ENCODE results near the gene TMEM258.

GRCh38 chr11:61739966-61740365 is 52.4 kb downstream of the TMEM258 start:
- TF ChIP-seq CTCF (IDR thresholded peaks at IDR 0.05), result no peak
- no peak for TF ChIP-seq POLR2A (IDR thresholded peaks at IDR 0.05)
- TF ChIP-seq POLR2AphosphoS5 (IDR thresholded peaks at IDR 0.05; ENCODE audit: insufficient read depth in 1 of 2, low read depth in 1 of 2), result no peak
